AML-193 (cell line): ENCODE measurements around the gene SFN.

ENCODE experiments used
- DNase-seq, 2 experiments: peaks; one replicate each; lab custom pipeline; 2025; lab: John Stamatoyannopoulos, UW

Gene SFN

DNA sequence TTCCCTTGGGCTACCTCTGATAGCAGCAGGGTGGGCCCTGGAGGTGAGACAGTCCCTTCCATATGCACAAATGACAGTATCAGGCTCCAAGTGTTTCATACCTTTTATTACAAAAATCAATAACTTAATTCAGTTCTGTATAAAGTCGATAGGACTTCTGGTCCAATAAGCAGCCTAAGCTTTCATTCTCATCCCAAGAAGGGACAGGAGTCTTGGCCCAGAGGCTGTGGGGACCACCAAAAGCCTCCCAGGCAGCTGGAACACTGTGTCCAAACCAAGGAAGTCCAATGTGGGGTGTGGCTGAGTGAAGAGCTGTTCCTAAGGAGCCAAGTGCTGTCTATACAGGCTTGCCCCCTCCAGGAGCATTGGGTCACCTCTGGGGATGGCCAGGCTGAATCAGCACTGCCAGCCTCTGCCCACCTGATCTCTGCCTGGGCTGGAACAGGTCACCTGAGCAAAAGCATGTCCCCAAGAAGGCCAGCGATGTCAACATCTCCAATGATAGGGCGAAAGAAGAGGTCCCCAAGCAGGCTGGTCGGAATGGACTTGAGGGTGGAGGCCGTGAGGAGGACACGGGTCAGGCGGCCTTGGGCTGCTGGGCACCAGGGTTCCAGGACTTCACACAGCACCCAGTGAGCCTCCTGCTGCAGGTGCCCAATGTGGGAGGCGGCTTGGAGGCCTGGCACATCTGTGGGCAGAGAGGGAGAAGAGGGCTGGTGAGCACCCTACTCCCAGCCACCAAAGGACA, 48.6 kb downstream of the SFN start:
- no peak for DNase-seq

DNA sequence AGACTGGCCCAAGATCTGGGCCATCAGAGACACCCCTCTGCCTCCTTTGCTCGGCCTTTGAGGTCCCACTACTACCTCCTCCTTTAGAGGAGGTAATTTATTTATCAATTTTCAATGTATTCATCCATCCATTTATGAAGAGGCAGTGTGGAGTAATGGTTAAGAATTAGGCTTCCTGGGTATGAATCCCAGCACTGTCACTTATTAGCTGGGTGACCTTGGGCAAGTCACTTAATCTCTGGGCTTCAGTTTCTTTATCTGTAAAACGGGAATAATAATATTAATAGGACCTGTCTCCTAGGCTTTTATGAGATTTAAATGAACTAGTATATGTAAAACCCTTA, 49.2 kb downstream of the SFN start:
- DNase-seq: no peak

- no peak for DNase-seq
Observed at GRCh38 chr1:26913389-26913753, 50.4 kb downstream of the SFN start.
